ENCODE measurements around the gene DCD.

- TF ChIP-seq CTCF (IDR thresholded peaks at IDR 0.05 in 2 of 3, conservative IDR thresholded peaks at IDR 0.05 in 1 of 3; ENCODE audit: control insufficient read depth in 2 of 3, extremely low read depth in 1 of 3, insufficient read depth in 1 of 3, low read depth in 3 of 3, low read length in 3 of 3) (no peak), CREM (IDR thresholded peaks at IDR 0.05; ENCODE audit: low read depth) (no peak), SMC3 (IDR thresholded peaks at IDR 0.05; ENCODE audit: borderline replicate concordance, low read length) (no peak), POLR2A (IDR thresholded peaks at IDR 0.05; ENCODE audit: low read depth, low read length) (no peak), ESRRA (IDR thresholded peaks at IDR 0.05; ENCODE audit: low read length) (no peak), REST (IDR thresholded peaks at IDR 0.05; ENCODE audit: low read depth, low read length) (no peak), ATF3 (IDR thresholded peaks at IDR 0.05; ENCODE audit: borderline replicate concordance, extremely low read depth, low read depth, low read length) (no peak), TBL1XR1 (IDR thresholded peaks at IDR 0.05; ENCODE audit: low read depth, low read length) (no peak)
Observed at GRCh38 chr12:54604436-54604835, 43.7 kb downstream of the DCD start.
